ENCODE results near the gene CLCN7. TPM values are rescaled to one million over a fixed set of nuclear protein-coding genes. Genes with fewer than 3 reads are reported as not detected.
A peak's percentile ranks its signal among the peaks of the same experiment; 100 is the strongest.

Gene CLCN7
- total RNA-seq, 1 donor from 2014 or later = 118 TPM

GRCh38 chr16:1439058-1439698, 35.6 kb downstream of the CLCN7 start:
- peak; percentile 13 for DNase-seq
- no peak overlapping the region for H3K4me3 Mint-ChIP-seq (ENCODE audit: unreplicated experiment)
- H3K27me3 Mint-ChIP-seq (ENCODE audit: unreplicated experiment) = peaks cover 3% of the 10 kb centered on the region
- H3K9me3 Mint-ChIP-seq (ENCODE audit: unreplicated experiment) = peaks cover 3% of the 10 kb centered on the region
- no peaks in the 10 kb centered on the region for H3K36me3 Mint-ChIP-seq (ENCODE audit: unreplicated experiment)
- H3K4me1 Mint-ChIP-seq (ENCODE audit: low read depth, unreplicated experiment) = peaks cover 2% of the 10 kb centered on the region
- H3K27ac Mint-ChIP-seq (ENCODE audit: unreplicated experiment) = peak overlapping the region; percentile 48
- TF ChIP-seq CTCF (IDR thresholded peaks at IDR 0.05; ENCODE audit: partially characterized antibody, unreplicated experiment) = no peak

GRCh38 chr16:1438229-1439057, 36.4 kb downstream of the CLCN7 start:
- H3K4me1 Mint-ChIP-seq (ENCODE audit: low read depth, unreplicated experiment) = peaks cover 2% of the 10 kb centered on the region
- peaks cover 3% of the 10 kb centered on the region for H3K9me3 Mint-ChIP-seq (ENCODE audit: unreplicated experiment)
- H3K36me3 Mint-ChIP-seq (ENCODE audit: unreplicated experiment) = no peaks in the 10 kb centered on the region
- peaks cover 3% of the 10 kb centered on the region for H3K27me3 Mint-ChIP-seq (ENCODE audit: unreplicated experiment)
- no peak overlapping the region for H3K27ac Mint-ChIP-seq (ENCODE audit: unreplicated experiment)
- no peak for TF ChIP-seq CTCF (IDR thresholded peaks at IDR 0.05; ENCODE audit: partially characterized antibody, unreplicated experiment)
- H3K4me3 Mint-ChIP-seq (ENCODE audit: unreplicated experiment) = no peak overlapping the region
- DNase-seq = peak; percentile 20

- Mint-ChIP-seq H3K4me3 (ENCODE audit: unreplicated experiment) (no peak overlapping the region), H3K36me3 (ENCODE audit: unreplicated experiment) (no peaks in the 10 kb centered on the region), H3K27me3 (ENCODE audit: unreplicated experiment) (peaks cover 3% of the 10 kb centered on the region), H3K27ac (ENCODE audit: unreplicated experiment) (no peak overlapping the region), H3K4me1 (ENCODE audit: low read depth, unreplicated experiment) (peaks cover 2% of the 10 kb centered on the region), H3K9me3 (ENCODE audit: unreplicated experiment) (peaks cover 3% of the 10 kb centered on the region)
- no peak for TF ChIP-seq CTCF (IDR thresholded peaks at IDR 0.05; ENCODE audit: partially characterized antibody, unreplicated experiment)
- DNase-seq = peak; percentile 66
These were observed 37.2 kb downstream of the CLCN7 start for GRCh38 chr16:1437606-1438005.

- no peak for TF ChIP-seq CTCF (IDR thresholded peaks at IDR 0.05; ENCODE audit: partially characterized antibody, unreplicated experiment)
- Mint-ChIP-seq H3K4me1 (ENCODE audit: low read depth, unreplicated experiment) (peaks cover 2% of the 10 kb centered on the region), H3K27me3 (ENCODE audit: unreplicated experiment) (peaks cover 3% of the 10 kb centered on the region), H3K9me3 (ENCODE audit: unreplicated experiment) (peaks cover 3% of the 10 kb centered on the region), H3K27ac (ENCODE audit: unreplicated experiment) (no peak overlapping the region), H3K4me3 (ENCODE audit: unreplicated experiment) (no peak overlapping the region), H3K36me3 (ENCODE audit: unreplicated experiment) (no peaks in the 10 kb centered on the region)
- DNase-seq = peak; percentile 16
These were observed 38.0 kb downstream of the CLCN7 start for GRCh38 chr16:1436731-1437355.
